Prostate gland (tissue), 2 donors: ENCODE results near the gene MGAT5. TPM values are rescaled to one million over a fixed set of nuclear protein-coding genes. Genes with fewer than 3 reads are reported as not detected.

ENCODE experiments used
- DNase-seq: peaks from one replicate; pipeline ENCODE4 v3.0.0-alpha.2; 2019; ENCODE audit warnings: low spot score
- H3K27ac ChIP-seq, 2 donors: fragments of 200-600 bp; sonication (generic); 2 replicates each; pipeline ENCODE4 v1.5.1; 2017 to 2019
- H3K27me3 ChIP-seq: fragments of 200-600 bp; sonication (generic); replicated peaks from 2 replicates; pipeline ENCODE4 v1.5.1; 2019; ENCODE audit not compliant: insufficient read depth
- H3K36me3 ChIP-seq, 2 donors: fragments of 200-600 bp; sonication (generic); 1 replicate in 1 of 2; 2 replicates in 1 of 2; pipeline versions ENCODE4 v1.5.1 to v1.8.1; 2017 to 2019
- H3K4me1 ChIP-seq: fragments of 200-600 bp; sonication (generic); replicated peaks from 2 replicates; pipeline ENCODE4 v1.5.1; 2019
- H3K4me3 ChIP-seq, 2 donors: fragments of 200-600 bp; sonication (generic); 2 replicates each; pipeline ENCODE4 v1.5.1; 2017 to 2019
- H3K9me3 ChIP-seq: fragments of 200-600 bp; sonication (generic); 2 replicates; pipeline ENCODE4 v1.5.1; 2017
- CTCF ChIP-seq, 4 experiments: fragments of 200-600 bp in 2 of 4; fragments of 450-650 bp in 2 of 4; sonication (generic) in 2 of 4; IDR thresholded peaks; 1 replicate in 3 of 4; 2 replicates in 1 of 4; pipeline ENCODE4 v1.5.1; 2016 to 2019; ENCODE audit warnings: antibody characterized with exemption in 4 of 4, mild to moderate bottlenecking in 2 of 4, moderate library complexity in 2 of 4
- POLR2A ChIP-seq: fragments of 450-650 bp; IDR thresholded peaks from one replicate; pipeline ENCODE4 v1.6.1; 2016; ENCODE audit warnings: antibody characterized with exemption, mild to moderate bottlenecking
- POLR2AphosphoS5 ChIP-seq: sonication (generic); formaldehyde crosslinking; IDR thresholded peaks from one replicate; pipeline ENCODE4 v1.6.1; 2017; ENCODE audit warnings: antibody characterized with exemption
- WGBS: methylation state at CpG from one replicate; pipeline ENCODE4 v1.1.5; 2018; 5-methylcytosine and 5-hydroxymethylcytosine counted together
- intact Hi-C: fragments of 100-400 bp; cut with DNase I; formaldehyde crosslinking; loops from one replicate; pipeline ENCODE4 v1.14.2; 2022
- total RNA-seq, 2 donors: library from RNA; depleted of rRNA; stranded (reverse); fragments of >200 nt; gene quantifications; one replicate each; pipeline ENCODE4 v1.1.0, GENCODE V29; 2016

Gene MGAT5
- total RNA-seq, 2 donors from 2014 or later, result 20.1 to 83.2 TPM

- TF ChIP-seq POLR2AphosphoS5 (no peak), POLR2A (no peak), CTCF (IDR thresholded peaks at IDR 0.05) (no peak)
- Histone ChIP-seq H3K4me3 (no peak overlapping the region), H3K27ac (no peak overlapping the region), H3K36me3 (no peaks in the 10 kb centered on the region), H3K27me3 (no peaks in the 10 kb centered on the region), H3K9me3 (no peaks in the 10 kb centered on the region), H3K4me1 (no peaks in the 10 kb centered on the region)
- WGBS, result 45% methylated on average over 4 of the region's 4 CpGs
- no peak for DNase-seq
- intact Hi-C loops, result no loop called here
These were observed 19.5 kb downstream of the MGAT5 start for GRCh38 chr2:134273256-134273983.

GRCh38 chr2:134274121-134274520 is 20.2 kb downstream of the MGAT5 start:
- H3K27me3 ChIP-seq, result no peaks in the 10 kb centered on the region
- no peaks in the 10 kb centered on the region for H3K9me3 ChIP-seq
- H3K36me3 ChIP-seq, result no peaks in the 10 kb centered on the region
- no peak overlapping the region for H3K4me3 ChIP-seq
- WGBS, result 97% methylated on average over 3 of the region's 3 CpGs
- intact Hi-C loops, result no loop called here
- TF ChIP-seq POLR2AphosphoS5 (no peak), CTCF (IDR thresholded peaks at IDR 0.05) (no peak), POLR2A (no peak)
- no peak overlapping the region for H3K27ac ChIP-seq
- no peaks in the 10 kb centered on the region for H3K4me1 ChIP-seq
- DNase-seq, result no peak

- intact Hi-C loops, result no loop called here
- Histone ChIP-seq H3K36me3 (no peaks in the 10 kb centered on the region), H3K27ac (no peak overlapping the region), H3K27me3 (no peaks in the 10 kb centered on the region), H3K9me3 (no peaks in the 10 kb centered on the region), H3K4me3 (no peak overlapping the region), H3K4me1 (no peaks in the 10 kb centered on the region)
- no peak for DNase-seq
- WGBS, result 84% methylated on average over 7 of the region's 7 CpGs
- TF ChIP-seq POLR2A (no peak), CTCF (IDR thresholded peaks at IDR 0.05) (no peak), POLR2AphosphoS5 (no peak)
These were observed 21.4 kb downstream of the MGAT5 start for GRCh38 chr2:134275058-134275862.

GRCh38 chr2:134276381-134277172 is 22.7 kb downstream of the MGAT5 start:
- no peak for TF ChIP-seq POLR2AphosphoS5
- TF ChIP-seq CTCF (IDR thresholded peaks at IDR 0.05), result no peak
- TF ChIP-seq POLR2A, result no peak
- 90% methylated on average over 6 of the region's 6 CpGs for WGBS

More at GRCh38 chr2:134276381-134277172, 22.7 kb downstream of the MGAT5 start:
- Histone ChIP-seq H3K27ac (no peak overlapping the region), H3K27me3 (no peaks in the 10 kb centered on the region), H3K4me1 (no peaks in the 10 kb centered on the region), H3K9me3 (no peaks in the 10 kb centered on the region), H3K36me3 (no peaks in the 10 kb centered on the region), H3K4me3 (no peak overlapping the region)
- intact Hi-C loops, result no loop called here
- no peak for DNase-seq
